H9 (cell line): ENCODE measurements around the gene BRSK2. TPM values are rescaled to one million over a fixed set of nuclear protein-coding genes. Genes with fewer than 3 reads are reported as not detected.

Source experiments
- DNase-seq: peaks from one replicate; pipeline ENCODE4 v3.0.0-alpha.2; 2017
- H2AFZ ChIP-seq: one replicate; pipeline ENCODE4 v1.6.1; 2013; ENCODE audit warnings: mild to moderate bottlenecking, low read length, control low read depth, moderate library complexity
- H2AK5ac ChIP-seq: 2 replicates; pipeline ENCODE4 v1.6.1; 2013; ENCODE audit warnings: low read length, control low read depth, mixed read lengths; ENCODE audit not compliant: insufficient read length
- H2BK120ac ChIP-seq: one replicate; pipeline ENCODE4 v1.6.1; 2013; ENCODE audit warnings: low read depth, mild to moderate bottlenecking, low read length, control low read depth, inconsistent platforms; ENCODE audit not compliant: poor library complexity, severe bottlenecking
- H2BK12ac ChIP-seq: 2 replicates; pipeline ENCODE4 v1.6.1; 2013; ENCODE audit warnings: low read length, control low read depth, mixed read lengths, low read depth; ENCODE audit not compliant: insufficient read length
- H2BK15ac ChIP-seq: 2 replicates; pipeline ENCODE4 v1.6.1; 2013; ENCODE audit warnings: low read depth, low read length, control low read depth
- H2BK20ac ChIP-seq: one replicate; pipeline ENCODE4 v1.6.1; 2013; ENCODE audit warnings: low read depth, mild to moderate bottlenecking, low read length, control low read depth, inconsistent platforms; ENCODE audit not compliant: poor library complexity, severe bottlenecking
- H2BK5ac ChIP-seq: 2 replicates; pipeline ENCODE4 v1.6.1; 2013; ENCODE audit warnings: low read length, control low read depth, mixed read lengths; ENCODE audit not compliant: insufficient read length
- H3K14ac ChIP-seq: 2 replicates; pipeline ENCODE4 v1.6.1; 2013; ENCODE audit warnings: low read length, control low read depth; ENCODE audit not compliant: insufficient read depth
- H3K18ac ChIP-seq: 2 replicates; pipeline ENCODE4 v1.6.1; 2013; ENCODE audit warnings: low read depth, mild to moderate bottlenecking, mixed read lengths, low read length, control low read depth; ENCODE audit not compliant: insufficient read length
- H3K23ac ChIP-seq: 2 replicates; pipeline ENCODE4 v1.6.1; 2013; ENCODE audit warnings: low read length, control low read depth, mixed read lengths, low read depth; ENCODE audit not compliant: insufficient read length
- H3K23me2 ChIP-seq: 2 replicates; pipeline ENCODE4 v1.6.1; 2013; ENCODE audit warnings: low read depth, mild to moderate bottlenecking, mixed read lengths, low read length, control low read depth; ENCODE audit not compliant: insufficient read length, poor library complexity, severe bottlenecking
- H3K27ac ChIP-seq: 2 replicates; pipeline ENCODE4 v1.5.1; 2013; ENCODE audit warnings: low read length, control low read depth, mixed read lengths, low read depth; ENCODE audit not compliant: insufficient read length
- H3K27me3 ChIP-seq: 2 replicates; pipeline ENCODE4 v1.6.1; 2013; ENCODE audit warnings: low read length, control low read depth, inconsistent platforms; ENCODE audit not compliant: insufficient read depth
- H3K4ac ChIP-seq: 2 replicates; pipeline ENCODE4 v1.6.1; 2013; ENCODE audit warnings: low read depth, mild to moderate bottlenecking, control low read depth, inconsistent platforms, low read length, moderate library complexity
- H3K4me1 ChIP-seq: 2 replicates; pipeline ENCODE4 v1.6.1; 2013; ENCODE audit warnings: low read length, control low read depth, inconsistent platforms; ENCODE audit not compliant: insufficient read depth
- H3K4me2 ChIP-seq: 2 replicates; pipeline ENCODE4 v1.6.1; 2013; ENCODE audit warnings: low read length, control low read depth, mixed read lengths; ENCODE audit not compliant: insufficient read length, insufficient read depth
- H3K56ac ChIP-seq: 2 replicates; pipeline ENCODE4 v1.6.1; 2013; ENCODE audit warnings: low read depth, mild to moderate bottlenecking, mixed read lengths, low read length, control low read depth; ENCODE audit not compliant: insufficient read length
- H3K79me1 ChIP-seq: 2 replicates; pipeline ENCODE4 v1.6.1; 2013; ENCODE audit warnings: low read depth, mild to moderate bottlenecking, moderate library complexity, low read length, control low read depth, inconsistent platforms; ENCODE audit not compliant: insufficient read depth, poor library complexity, severe bottlenecking
- H3K79me2 ChIP-seq: 2 replicates; pipeline ENCODE4 v1.6.1; 2013; ENCODE audit warnings: low read length, control low read depth, inconsistent platforms; ENCODE audit not compliant: insufficient read depth
- H3K9ac ChIP-seq: 2 replicates; pipeline ENCODE4 v1.6.1; 2013; ENCODE audit warnings: low read length, control low read depth, mixed read lengths; ENCODE audit not compliant: insufficient read length; ENCODE audit errors: extremely low read depth
- H3K9me3 ChIP-seq: one replicate; pipeline ENCODE4 v1.6.1; 2013; ENCODE audit warnings: low read depth, low read length, inconsistent platforms; ENCODE audit not compliant: control insufficient read depth
- H3T11ph ChIP-seq: one replicate; pipeline ENCODE4 v1.6.1; 2013; ENCODE audit warnings: mild to moderate bottlenecking, low read length, control low read depth, inconsistent platforms
- H4K20me1 ChIP-seq: one replicate; pipeline ENCODE4 v1.6.1; 2013; ENCODE audit not compliant: control insufficient read depth, insufficient read length, insufficient read depth
- H4K5ac ChIP-seq: 2 replicates; pipeline ENCODE4 v1.6.1; 2013; ENCODE audit warnings: low read depth, mild to moderate bottlenecking, mixed read lengths, low read length, control low read depth; ENCODE audit not compliant: insufficient read length
- H4K8ac ChIP-seq: replicated peaks from 2 replicates; pipeline ENCODE4 v1.6.1; 2013; ENCODE audit warnings: low read length, control low read depth, mixed read lengths, low read depth; ENCODE audit not compliant: insufficient read length
- H4K91ac ChIP-seq: 2 replicates; pipeline ENCODE4 v1.6.1; 2013; ENCODE audit warnings: low read depth, mild to moderate bottlenecking, moderate library complexity, mixed read lengths, low read length, control low read depth; ENCODE audit not compliant: insufficient read length
- H3K27ac Mint-ChIP-seq, 3 experiments: 2 replicates in 2 of 3; 3 replicates in 1 of 3; pipeline ENCODE4 v1.8.0; 2020 to 2021; ENCODE audit warnings: mixed read lengths in 3 of 3, mild to moderate bottlenecking in 1 of 3, moderate library complexity in 1 of 3
- H3K27me3 Mint-ChIP-seq: 2 replicates; pipeline ENCODE4 v1.8.0; 2021; ENCODE audit warnings: low read depth, mild to moderate bottlenecking, moderate library complexity, mixed read lengths
- H3K36me3 Mint-ChIP-seq, 3 experiments: 2 replicates in 2 of 3; 3 replicates in 1 of 3; pipeline ENCODE4 v1.8.0; 2020 to 2021; ENCODE audit warnings: low read depth in 3 of 3, mixed read lengths in 3 of 3; ENCODE audit not compliant: insufficient read depth in 1 of 3
- H3K4me1 Mint-ChIP-seq, 2 experiments: 2 replicates each; pipeline ENCODE4 v1.8.0; 2020; ENCODE audit warnings: mixed read lengths in 2 of 2
- H3K4me3 Mint-ChIP-seq, 2 experiments: 2 replicates in 1 of 2; 3 replicates in 1 of 2; pipeline ENCODE4 v1.8.0; 2020 to 2021; ENCODE audit warnings: mild to moderate bottlenecking in 2 of 2, mixed read lengths in 2 of 2, moderate library complexity in 1 of 2
- H3K9me3 Mint-ChIP-seq, 2 experiments: 2 replicates in 1 of 2; 3 replicates in 1 of 2; pipeline ENCODE4 v1.8.0; 2020; ENCODE audit warnings: mild to moderate bottlenecking in 2 of 2, mixed read lengths in 2 of 2, moderate library complexity in 1 of 2
- CTCF ChIP-seq: fragments of 200-600 bp; sonication (generic); conservative IDR thresholded peaks from 3 replicates; pipeline ENCODE4 v1.8.0; 2021; ENCODE audit warnings: antibody characterized with exemption, mild to moderate bottlenecking
- WGBS: extraction: QIAGEN DNeasy Blood & Tissue Kit; methylation state at CpG from one replicate; pipeline ENCODE4 v1.1.7; 2013; ENCODE audit warnings: missing lambda C conversion rate, low lambda C conversion rate, mixed read lengths; ENCODE audit not compliant: insufficient read length; ENCODE audit errors: extremely low coverage; 5-methylcytosine and 5-hydroxymethylcytosine counted together
- total RNA-seq: library from RNA; stranded (reverse); gene quantifications from 2 replicates; pipeline ENCODE4 v1.2.1, GENCODE V29; 2021

Gene BRSK2
- total RNA-seq, 1 experiment from 2014 or later: 28.4 TPM

- H3K79me2 ChIP-seq: no peaks in the 10 kb centered on the region
- whole genome bisulfite sequencing: no CpG with 5 or more reads among the region's 38 CpGs
These were observed 19.3 kb upstream of the BRSK2 start for GRCh38 chr11:1370186-1371025.

More at GRCh38 chr11:1370186-1371025, 19.3 kb upstream of the BRSK2 start:
- Histone ChIP-seq H2BK5ac (no peak overlapping the region), H2AFZ (no peak overlapping the region), H4K8ac (no peak overlapping the region), H3K4me2 (no peak overlapping the region), H3K9ac (no peak overlapping the region), H2BK15ac (no peak overlapping the region; the same call in 1 of the 2 replicates), H4K5ac (no peak overlapping the region), H2AK5ac (no peak overlapping the region), H3K79me1 (no peaks in the 10 kb centered on the region), H3K4me1 (no peaks in the 10 kb centered on the region), H3K56ac (no peak overlapping the region), H3K9me3 (peaks cover 5% of the 10 kb centered on the region), H4K91ac (no peak overlapping the region), H2BK20ac (no peak overlapping the region), H3K18ac (no peak overlapping the region), H3T11ph (no peak overlapping the region), H2BK12ac (no peak overlapping the region), H4K20me1 (no peaks in the 10 kb centered on the region), H3K27me3 (no peaks in the 10 kb centered on the region), H3K27ac (no peak overlapping the region), H3K23me2 (peaks cover 2% of the 10 kb centered on the region), H3K23ac (no peak overlapping the region), H2BK120ac (no peak overlapping the region), H3K14ac (no peak overlapping the region), H3K4ac (no peak overlapping the region)
- H3K4me3 Mint-ChIP-seq: no peak overlapping the region
- DNase-seq: no peak
- no peak overlapping the region for H3K27ac Mint-ChIP-seq
- H3K4me1 Mint-ChIP-seq: no peaks in the 10 kb centered on the region
- TF ChIP-seq CTCF: no peak
- peaks cover 27 to 31% of the 10 kb centered on the region in 2 experiments for H3K9me3 Mint-ChIP-seq
- peaks cover 23% of the 10 kb centered on the region for H3K27me3 Mint-ChIP-seq
- peaks cover 2 to 5% (median 4%) of the 10 kb centered on the region in 3 experiments; a peak in 5 of 7 replicates for H3K36me3 Mint-ChIP-seq
